Kidney (tissue), 14 donors: ENCODE results near the gene PRRT3. TPM values are rescaled to one million over a fixed set of nuclear protein-coding genes. Genes with fewer than 3 reads are reported as not detected.
"Not testable (repeated sequence)": the region's sequence is repeated elsewhere in the genome, so short reads cannot be mapped to it uniquely, and the experiment has no call there.

Experiments used
- DNase-seq, 5 donors: peaks; one replicate each; pipeline ENCODE4 v3.0.0-alpha.2; 2013 to 2020
- FAIRE-seq: peaks from 2 replicates; lab custom pipeline; 2012; peaks lifted over from hg19 to GRCh38; lab: Jason Lieb, UNC
- H3K27ac ChIP-seq, 2 donors: one replicate each; pipeline ENCODE4 v1.7.0; 2013; ENCODE audit warnings: low read depth in 2 of 2, low read length in 2 of 2, inconsistent platforms in 1 of 2
- H3K27me3 ChIP-seq: one replicate; pipeline ENCODE4 v1.7.1; 2013; ENCODE audit warnings: low read length, inconsistent platforms; ENCODE audit not compliant: control insufficient read depth, insufficient read depth
- H3K36me3 ChIP-seq, 3 donors: one replicate each; pipeline versions ENCODE4 v1.7.0 to v1.7.1; 2013; ENCODE audit warnings: low read length in 3 of 3, control low read depth in 1 of 3, inconsistent platforms in 1 of 3; ENCODE audit not compliant: insufficient read depth in 3 of 3, control insufficient read depth in 2 of 3
- H3K4me1 ChIP-seq, 3 donors: one replicate each; pipeline versions ENCODE4 v1.7.0 to v1.7.1; 2013; ENCODE audit warnings: low read length in 3 of 3, inconsistent platforms in 1 of 3, low read depth in 1 of 3; ENCODE audit not compliant: control insufficient read depth in 2 of 3, insufficient read depth in 2 of 3
- H3K4me3 ChIP-seq, 3 donors: one replicate each; pipeline versions ENCODE4 v1.7.0 to v1.8.1; 2013; ENCODE audit warnings: low read length in 3 of 3, control low read depth in 1 of 3, inconsistent platforms in 1 of 3
- H3K9ac ChIP-seq, 3 donors: one replicate each; pipeline versions ENCODE4 v1.7.0 to v1.7.1; 2013; ENCODE audit warnings: low read length in 3 of 3, control low read depth in 1 of 3, inconsistent platforms in 1 of 3
- H3K9me3 ChIP-seq, 3 donors: one replicate each; pipeline versions ENCODE4 v1.7.0 to v1.7.1; 2013; ENCODE audit warnings: low read length in 3 of 3, control low read depth in 1 of 3, inconsistent platforms in 1 of 3; ENCODE audit not compliant: control insufficient read depth in 2 of 3, insufficient read depth in 1 of 3
- intact Hi-C: fragments of 100-400 bp; cut with DNase I; formaldehyde crosslinking; loops from one replicate; pipeline ENCODE4 v1.11.1; 2022
- polyA plus RNA-seq: library from polyadenylated mRNA; stranded (reverse); fragments of 350-450 nt; fragmentation: Illumina TruSeq; extraction: RNeasy Lipid Tissue Mini Kit (QIAGEN cat#74804); gene quantifications from one replicate; pipeline ENCODE4 v1.2.3, GENCODE V29; 2014; ENCODE audit warnings: low read depth, low replicate concordance; ENCODE audit not compliant: insufficient read depth
- total RNA-seq: library from RNA; stranded (reverse); fragmentation: NEBNext Ultra II Directional; extraction: Animal tissue kit (Norgen Biotek cat#: 25700); gene quantifications from one replicate; pipeline ENCODE4 v1.2.1, GENCODE V29; 2021
- TF ChIP-seq, protein P1 (sequence below): IDR thresholded peaks from 3 replicates; pipeline ENCODE4 v1.5.1; 2012; ENCODE audit warnings: mild to moderate bottlenecking, moderate library complexity, borderline replicate concordance; ENCODE audit not compliant: insufficient read depth; ENCODE audit errors: extremely low read depth
- donor health status: control.
- donor health status: control.
- donor health status: control.
- donor health status: control.
- donor health status: control.
- donor health status: DM: yes; HTN: yes; CAD: no.
- donor health status: Normal renal cell carcinoma (clear cell type).

Gene PRRT3
- total and polyA plus RNA-seq, 2 donors from 2014 or later: 3.6 to 3.9 TPM

DNA sequence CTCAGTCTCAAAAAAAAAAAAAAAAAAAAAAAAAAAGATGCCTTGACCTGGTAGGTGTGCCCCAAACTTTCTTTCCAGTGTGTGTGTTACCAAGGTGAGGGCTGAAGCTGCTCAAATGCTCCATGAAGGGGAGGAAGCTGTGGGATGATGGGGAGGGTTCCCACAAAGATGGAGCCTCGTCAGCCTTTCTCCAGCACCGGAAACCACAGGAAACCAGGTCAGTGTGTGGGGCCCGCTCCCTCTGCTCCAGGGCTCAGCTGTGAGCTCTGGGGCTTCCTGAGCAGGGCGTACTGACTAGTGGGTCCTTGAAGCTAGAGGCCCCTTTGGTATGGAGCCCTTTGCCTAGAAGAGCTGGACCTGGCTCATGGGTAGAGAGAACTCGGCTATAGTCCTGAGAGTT lies 50.2 kb downstream of the PRRT3 start:
- no peaks in the 10 kb centered on the region for H3K36me3 ChIP-seq
- H3K4me1 ChIP-seq: peaks cover 6 to 40% (median 24%) of the 10 kb centered on the region in 3 donors
- no peak for DNase-seq
- TF ChIP-seq, protein P1, sequence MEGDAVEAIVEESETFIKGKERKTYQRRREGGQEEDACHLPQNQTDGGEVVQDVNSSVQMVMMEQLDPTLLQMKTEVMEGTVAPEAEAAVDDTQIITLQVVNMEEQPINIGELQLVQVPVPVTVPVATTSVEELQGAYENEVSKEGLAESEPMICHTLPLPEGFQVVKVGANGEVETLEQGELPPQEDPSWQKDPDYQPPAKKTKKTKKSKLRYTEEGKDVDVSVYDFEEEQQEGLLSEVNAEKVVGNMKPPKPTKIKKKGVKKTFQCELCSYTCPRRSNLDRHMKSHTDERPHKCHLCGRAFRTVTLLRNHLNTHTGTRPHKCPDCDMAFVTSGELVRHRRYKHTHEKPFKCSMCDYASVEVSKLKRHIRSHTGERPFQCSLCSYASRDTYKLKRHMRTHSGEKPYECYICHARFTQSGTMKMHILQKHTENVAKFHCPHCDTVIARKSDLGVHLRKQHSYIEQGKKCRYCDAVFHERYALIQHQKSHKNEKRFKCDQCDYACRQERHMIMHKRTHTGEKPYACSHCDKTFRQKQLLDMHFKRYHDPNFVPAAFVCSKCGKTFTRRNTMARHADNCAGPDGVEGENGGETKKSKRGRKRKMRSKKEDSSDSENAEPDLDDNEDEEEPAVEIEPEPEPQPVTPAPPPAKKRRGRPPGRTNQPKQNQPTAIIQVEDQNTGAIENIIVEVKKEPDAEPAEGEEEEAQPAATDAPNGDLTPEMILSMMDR: no peak
- H3K27ac ChIP-seq: no peak overlapping the region
- intact Hi-C loops: no loop called here
- H3K9me3 ChIP-seq: no peaks in the 10 kb centered on the region
- no peak for FAIRE-seq
- no peaks in the 10 kb centered on the region for H3K27me3 ChIP-seq
- no peak overlapping the region for H3K4me3 ChIP-seq
- no peak overlapping the region for H3K9ac ChIP-seq

DNA sequence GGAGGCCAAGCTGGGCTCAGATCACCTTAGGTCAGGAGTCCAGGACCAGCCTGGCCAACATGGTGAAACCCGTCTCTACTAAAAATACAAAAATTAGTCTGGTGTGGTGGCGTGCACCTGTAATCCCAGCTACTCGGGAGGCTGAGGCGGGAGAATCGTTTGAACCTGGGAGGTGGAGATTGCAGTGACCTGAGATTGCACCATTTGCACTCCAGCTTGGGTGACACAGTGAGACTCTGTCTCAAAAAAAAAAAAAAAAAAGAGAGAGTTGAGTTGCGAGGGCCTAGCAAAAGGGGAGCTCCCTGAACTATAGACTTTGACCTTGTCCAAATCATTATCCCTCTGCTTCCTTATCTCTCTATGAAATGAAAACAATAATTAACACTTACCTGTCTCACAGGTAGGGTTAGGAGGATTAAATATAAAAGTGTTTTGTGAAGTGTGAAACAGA lies 51.2 kb downstream of the PRRT3 start:
- H3K36me3 ChIP-seq, FAIRE-seq, H3K27ac ChIP-seq, H3K4me3 ChIP-seq, H3K27me3 ChIP-seq, intact Hi-C loops, H3K9ac ChIP-seq, DNase-seq, H3K9me3 ChIP-seq: not testable (repeated sequence)
- H3K4me1 ChIP-seq: peaks cover 6 to 40% (median 34%) of the 10 kb centered on the region in 3 donors

DNA sequence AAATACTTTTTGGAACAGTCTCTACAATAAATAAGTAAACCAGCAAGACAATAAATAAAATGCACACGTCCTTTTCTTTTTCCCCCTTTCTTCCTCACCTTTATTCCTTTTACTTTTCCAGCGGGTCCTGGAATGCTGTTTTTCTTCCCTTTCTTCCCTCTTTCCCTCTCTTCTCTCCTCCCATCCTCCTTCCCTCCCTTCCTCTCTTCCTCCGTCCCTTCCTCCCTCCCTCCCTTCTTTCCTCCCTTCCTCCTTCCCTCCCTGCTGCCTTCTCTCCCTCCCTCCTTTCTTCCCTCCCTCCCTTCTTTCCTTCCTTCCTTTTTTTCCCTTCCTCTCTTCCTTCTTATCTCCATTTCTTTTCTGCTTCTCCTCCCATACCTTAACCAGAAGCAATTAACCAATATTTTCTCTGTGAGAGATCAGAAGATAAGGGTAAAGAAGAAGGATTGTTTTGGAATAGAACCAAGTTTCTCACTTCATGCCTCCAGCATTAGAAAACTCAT lies 52.9 kb downstream of the PRRT3 start:
- intact Hi-C loops: no loop called here
- Histone ChIP-seq H3K4me1 (peaks cover 6 to 40% (median 34%) of the 10 kb centered on the region in 3 donors), H3K36me3 (no peaks in the 10 kb centered on the region), H3K27me3 (no peaks in the 10 kb centered on the region), H3K4me3 (no peak overlapping the region), H3K9me3 (no peaks in the 10 kb centered on the region), H3K27ac (no peak overlapping the region), H3K9ac (no peak overlapping the region)
- no peak for FAIRE-seq
- TF ChIP-seq, protein P1: no peak
- no peak for DNase-seq

DNA sequence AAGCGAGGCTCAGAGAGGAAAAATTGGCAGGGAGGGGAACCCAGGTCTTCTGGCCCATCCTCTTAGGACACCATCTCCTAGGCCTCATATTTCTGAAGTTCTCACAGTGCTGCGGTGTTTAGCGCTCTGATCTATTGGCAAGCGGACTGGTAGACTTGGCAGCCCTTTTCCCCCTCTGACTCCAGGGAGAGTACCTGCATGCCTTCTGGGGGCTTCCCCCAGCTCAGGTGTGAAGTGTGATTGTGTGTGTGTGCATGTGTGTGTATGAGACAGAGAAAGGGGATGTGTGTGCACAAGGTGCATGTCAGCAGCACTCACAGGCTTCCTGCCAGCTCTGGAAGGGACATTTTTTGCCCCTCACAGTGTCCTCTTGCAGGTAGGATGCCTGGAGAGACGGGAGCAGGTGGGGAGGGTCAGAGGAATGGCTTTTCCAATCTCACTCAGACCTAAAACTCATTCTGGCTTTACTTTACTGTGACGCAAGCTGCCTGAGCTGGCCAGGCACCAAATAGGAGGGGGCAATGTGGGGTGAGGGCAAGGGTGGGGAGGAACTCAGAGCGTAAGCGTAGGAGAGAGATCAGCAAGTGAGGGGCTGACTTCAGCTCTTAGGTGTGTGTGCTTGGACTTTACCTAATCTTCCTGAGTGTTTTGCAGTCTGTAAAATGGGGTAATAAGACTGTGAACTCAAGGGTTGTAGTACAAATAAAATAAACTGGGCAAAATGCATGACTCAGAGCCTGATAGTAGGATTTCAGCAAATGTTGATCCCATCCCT lies 53.6 kb downstream of the PRRT3 start:
- Histone ChIP-seq H3K27ac (peak overlapping the region; percentile 71 to 77), H3K9ac (peak overlapping the region in 1 of 3 donors; percentile 19), H3K4me3 (no peak overlapping the region), H3K4me1 (peaks cover 6 to 40% (median 40%) of the 10 kb centered on the region in 3 donors), H3K9me3 (no peaks in the 10 kb centered on the region), H3K36me3 (no peaks in the 10 kb centered on the region), H3K27me3 (no peaks in the 10 kb centered on the region)
- intact Hi-C loops: no loop called here
- FAIRE-seq (no peak), DNase-seq (peak in 1 of 5 donors; percentile 31)
- TF ChIP-seq, protein P1: no peak
